Left ventricle myocardium inferior (tissue), 1 donor: Measurements from ENCODE around the gene SOCS7. TPM values are rescaled to one million over a fixed set of nuclear protein-coding genes. Genes with fewer than 3 reads are reported as not detected.

Experiments used
- DNase-seq: peaks from one replicate; pipeline ENCODE4 v3.0.0-alpha.2; 2020
- H3K27ac ChIP-seq: fragments of 200-600 bp; replicated peaks from 2 replicates; pipeline ENCODE4 v1.8.0; 2021
- H3K27me3 ChIP-seq: fragments of 200-600 bp; 2 replicates; pipeline ENCODE4 v1.8.0; 2021; ENCODE audit warnings: low read depth
- H3K36me3 ChIP-seq: fragments of 200-600 bp; 2 replicates; pipeline ENCODE4 v1.8.0; 2021
- H3K4me1 ChIP-seq: fragments of 200-600 bp; 2 replicates; pipeline ENCODE4 v1.8.0; 2021
- H3K4me3 ChIP-seq: fragments of 200-600 bp; 2 replicates; pipeline ENCODE4 v1.8.0; 2021; ENCODE audit warnings: mild to moderate bottlenecking, moderate library complexity
- H3K9me3 ChIP-seq: fragments of 200-600 bp; replicated peaks from 2 replicates; pipeline ENCODE4 v1.8.0; 2021
- CTCF ChIP-seq: fragments of 200-600 bp; IDR thresholded peaks from 2 replicates; pipeline ENCODE4 v1.8.0; 2021; ENCODE audit warnings: antibody characterized with exemption, mild to moderate bottlenecking, borderline replicate concordance
- intact Hi-C: fragments of 100-400 bp; cut with micrococcal nuclease; formaldehyde crosslinking; loops from one replicate; pipeline ENCODE4 v1.11.0; 2022
- total RNA-seq: library from RNA; stranded (reverse); fragmentation: NEBNext Ultra II Directional; extraction: Animal tissue kit (Norgen Biotek cat#: 25700); gene quantifications from one replicate; pipeline ENCODE4 v1.2.1, GENCODE V29; 2021
- donor health status: DM: no; HTN: yes; CAD: no; lungs with severe emphysema.

Gene SOCS7
- total RNA-seq, 1 donor from 2014 or later: 13.2 TPM

GRCh38 chr17:38338535-38338934, 13.1 kb upstream of the SOCS7 start:
- no peaks in the 10 kb centered on the region for H3K9me3 ChIP-seq
- intact Hi-C loops: no loop called here
- H3K27me3 ChIP-seq: peaks cover 32% of the 10 kb centered on the region
- peaks cover 9% of the 10 kb centered on the region for H3K4me1 ChIP-seq
- no peaks in the 10 kb centered on the region for H3K36me3 ChIP-seq
- DNase-seq: no peak
- H3K27ac ChIP-seq: no peak overlapping the region
- TF ChIP-seq CTCF: no peak
- H3K4me3 ChIP-seq: no peak overlapping the region

GRCh38 chr17:38339891-38340290, 11.8 kb upstream of the SOCS7 start:
- Histone ChIP-seq H3K27me3 (peaks cover 26% of the 10 kb centered on the region), H3K9me3 (no peaks in the 10 kb centered on the region), H3K4me1 (peaks cover 9% of the 10 kb centered on the region), H3K27ac (no peak overlapping the region), H3K36me3 (no peaks in the 10 kb centered on the region), H3K4me3 (no peak overlapping the region)
- intact Hi-C loops: no loop called here
- TF ChIP-seq CTCF: no peak
- DNase-seq: no peak

- Histone ChIP-seq H3K36me3 (no peaks in the 10 kb centered on the region), H3K9me3 (no peaks in the 10 kb centered on the region), H3K27ac (no peak overlapping the region), H3K27me3 (peaks cover 21% of the 10 kb centered on the region), H3K4me3 (no peak overlapping the region), H3K4me1 (peaks cover 9% of the 10 kb centered on the region)
- no peak for TF ChIP-seq CTCF
- intact Hi-C loops: no loop called here
- DNase-seq: peak; percentile 71
Observed at GRCh38 chr17:38341035-38341721, 10.5 kb upstream of the SOCS7 start.

DNA sequence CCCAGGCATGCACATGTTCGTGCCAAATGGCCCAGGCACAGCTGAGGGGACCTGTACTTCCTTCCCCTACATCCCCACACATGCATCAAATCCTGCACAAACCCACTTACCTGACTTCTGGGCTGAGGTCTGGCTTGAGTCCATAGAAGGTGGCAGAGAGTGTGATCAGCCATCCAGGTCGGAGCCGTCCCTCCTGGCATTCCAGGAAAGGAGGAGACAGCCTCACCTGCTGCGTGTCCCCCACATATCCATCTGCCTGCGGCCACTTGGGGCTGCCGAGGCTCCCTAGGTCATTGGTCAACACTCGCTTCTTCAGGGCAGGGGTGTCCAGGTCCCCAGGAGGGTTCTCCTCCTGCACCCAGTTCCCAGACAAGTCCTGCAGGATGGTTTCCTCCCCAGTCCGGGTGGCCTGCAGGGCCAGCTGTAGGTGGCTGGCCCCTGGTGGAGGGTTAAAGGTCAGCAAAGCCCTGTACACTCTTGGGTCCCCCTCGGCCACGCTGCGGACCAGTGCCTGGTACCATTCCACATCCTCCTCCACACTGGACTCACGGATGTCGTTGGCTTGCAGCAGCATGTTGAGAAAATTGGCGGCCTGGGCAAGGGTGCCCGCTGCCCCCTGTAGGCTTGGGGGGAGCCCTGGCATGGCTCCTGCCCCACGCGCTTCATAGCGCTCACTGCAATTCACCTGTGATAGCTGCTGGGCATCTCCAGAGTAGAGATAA, 8.6 kb upstream of the SOCS7 start:
- H3K4me1 ChIP-seq: peaks cover 9% of the 10 kb centered on the region
- no peak overlapping the region for H3K27ac ChIP-seq
- H3K9me3 ChIP-seq: no peaks in the 10 kb centered on the region
- DNase-seq: no peak
- no peaks in the 10 kb centered on the region for H3K36me3 ChIP-seq
- intact Hi-C loops: no loop called here
- no peak overlapping the region for H3K4me3 ChIP-seq
- peaks cover 15% of the 10 kb centered on the region for H3K27me3 ChIP-seq
- TF ChIP-seq CTCF: no peak

- H3K9me3 ChIP-seq: no peaks in the 10 kb centered on the region
- no peak for TF ChIP-seq CTCF
- intact Hi-C loops: no loop called here
- H3K27ac ChIP-seq: no peak within 1 kb of the TSS
- peaks cover 9% of the 10 kb centered on the region for H3K4me1 ChIP-seq
- DNase-seq: no peak
- no peaks in the 10 kb centered on the region for H3K36me3 ChIP-seq
- H3K27me3 ChIP-seq: peaks cover 15% of the 10 kb centered on the region
- H3K4me3 ChIP-seq: no peak within 1 kb of the TSS
Observed at GRCh38 chr17:38343608-38344419, 7.8 kb upstream of the SOCS7 start, which contains the start of gene GPR179. TSS of gene GPR179 (minus strand) at chr17:38343956. CDS start at chr17:38343789, 167 bp downstream.
